VCaP (cell line): ENCODE results near the gene MPZL1.
A peak's percentile ranks its signal among the peaks of the same experiment; 100 is the strongest.

Source experiments
- H3K27ac ChIP-seq: fragments of 450-650 bp; 2 replicates; pipeline ENCODE4 v1.5.1; 2017
- TF ChIP-seq, protein P1 (sequence below): fragments of 450-650 bp; conservative IDR thresholded peaks from 2 replicates; pipeline ENCODE4 v1.5.1; 2017; ENCODE audit warnings: mild to moderate bottlenecking, moderate library complexity

MPZL1 gene

DNA sequence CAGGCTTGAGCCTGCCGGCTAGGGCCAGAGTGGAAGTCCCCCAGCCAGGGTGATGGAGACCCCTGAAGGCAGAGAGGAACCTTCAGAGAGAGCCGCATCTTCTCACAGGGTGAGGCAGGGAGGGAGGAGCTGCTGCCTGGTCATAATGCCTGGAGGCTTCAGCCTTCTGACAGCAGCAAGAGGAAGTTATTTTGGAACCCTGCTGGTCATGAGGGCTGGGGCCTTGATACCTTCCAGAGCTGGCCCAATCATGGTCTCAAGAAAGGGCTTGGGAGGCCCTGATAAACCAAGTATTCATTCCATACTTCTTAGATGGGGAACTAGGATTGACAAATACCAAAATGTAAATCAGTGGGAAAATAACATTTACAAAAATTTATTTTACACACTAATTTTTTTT, 26.6 kb upstream of the MPZL1 start:
- TF ChIP-seq, protein P1, sequence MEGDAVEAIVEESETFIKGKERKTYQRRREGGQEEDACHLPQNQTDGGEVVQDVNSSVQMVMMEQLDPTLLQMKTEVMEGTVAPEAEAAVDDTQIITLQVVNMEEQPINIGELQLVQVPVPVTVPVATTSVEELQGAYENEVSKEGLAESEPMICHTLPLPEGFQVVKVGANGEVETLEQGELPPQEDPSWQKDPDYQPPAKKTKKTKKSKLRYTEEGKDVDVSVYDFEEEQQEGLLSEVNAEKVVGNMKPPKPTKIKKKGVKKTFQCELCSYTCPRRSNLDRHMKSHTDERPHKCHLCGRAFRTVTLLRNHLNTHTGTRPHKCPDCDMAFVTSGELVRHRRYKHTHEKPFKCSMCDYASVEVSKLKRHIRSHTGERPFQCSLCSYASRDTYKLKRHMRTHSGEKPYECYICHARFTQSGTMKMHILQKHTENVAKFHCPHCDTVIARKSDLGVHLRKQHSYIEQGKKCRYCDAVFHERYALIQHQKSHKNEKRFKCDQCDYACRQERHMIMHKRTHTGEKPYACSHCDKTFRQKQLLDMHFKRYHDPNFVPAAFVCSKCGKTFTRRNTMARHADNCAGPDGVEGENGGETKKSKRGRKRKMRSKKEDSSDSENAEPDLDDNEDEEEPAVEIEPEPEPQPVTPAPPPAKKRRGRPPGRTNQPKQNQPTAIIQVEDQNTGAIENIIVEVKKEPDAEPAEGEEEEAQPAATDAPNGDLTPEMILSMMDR, result no peak
- no peak overlapping the region for H3K27ac ChIP-seq

DNA sequence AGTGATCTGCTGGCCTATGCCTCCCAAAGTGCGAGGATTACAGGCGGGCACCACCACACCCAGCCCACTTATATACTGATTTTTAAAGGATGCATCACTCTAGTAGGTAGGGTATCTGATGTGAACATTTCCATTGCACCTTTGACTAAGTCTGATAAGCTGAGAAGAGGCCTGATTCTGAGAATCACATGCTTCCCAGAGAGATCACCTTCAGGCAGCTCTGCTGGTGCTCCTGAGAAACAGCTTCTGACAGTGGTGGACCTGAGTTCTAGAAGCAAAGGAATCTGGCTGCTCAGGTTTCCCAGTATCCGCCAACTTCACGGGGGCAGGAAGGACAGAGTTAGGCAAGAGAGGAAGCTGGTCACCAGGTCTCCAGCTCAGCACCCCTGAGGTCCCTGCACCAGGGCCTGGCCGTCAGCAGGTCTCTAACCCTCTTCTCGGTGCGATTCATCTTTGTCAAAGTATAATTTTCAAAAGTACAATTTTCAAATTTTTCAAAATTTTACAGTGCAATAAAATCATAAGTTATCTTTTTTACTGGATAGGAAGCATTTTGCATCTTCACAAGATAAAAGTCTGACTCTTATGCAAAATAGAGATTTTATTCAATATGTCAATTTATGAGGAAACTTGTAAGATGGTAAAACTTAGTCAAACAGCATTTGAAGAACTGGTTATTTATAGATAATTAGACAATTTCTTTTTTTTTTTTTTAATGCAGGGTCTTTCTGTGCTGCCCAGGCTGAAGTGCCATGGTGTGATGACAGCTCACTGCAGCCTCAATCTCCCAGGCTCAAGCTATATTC, 25.8 kb upstream of the MPZL1 start:
- H3K27ac ChIP-seq, result no peak overlapping the region
- TF ChIP-seq, protein P1, result no peak

DNA sequence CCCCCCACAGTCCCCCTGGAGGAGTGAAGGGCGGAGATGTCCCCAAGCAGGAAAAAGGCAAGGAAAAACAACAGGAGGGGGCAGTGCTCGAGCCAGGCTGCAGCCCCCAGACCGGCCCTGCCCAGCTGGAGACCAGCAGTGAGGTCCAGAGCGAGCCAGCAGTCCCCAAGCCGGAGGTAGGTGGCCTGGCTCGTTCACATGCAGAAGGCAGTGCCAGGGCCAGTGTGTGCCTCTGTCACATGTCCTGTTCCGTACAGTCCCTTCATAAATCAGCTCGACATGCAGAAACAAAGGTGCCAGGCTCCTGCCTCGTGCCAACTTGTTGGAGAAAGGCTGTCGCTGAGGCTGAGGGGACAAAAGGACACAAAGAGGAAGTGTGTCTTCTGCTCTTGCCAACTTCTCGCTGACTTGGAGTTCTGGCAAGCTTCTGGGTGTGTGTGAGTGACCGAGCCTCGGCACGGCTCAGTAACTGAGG, 24.1 kb upstream of the MPZL1 start:
- TF ChIP-seq, protein P1, result no peak

DNA sequence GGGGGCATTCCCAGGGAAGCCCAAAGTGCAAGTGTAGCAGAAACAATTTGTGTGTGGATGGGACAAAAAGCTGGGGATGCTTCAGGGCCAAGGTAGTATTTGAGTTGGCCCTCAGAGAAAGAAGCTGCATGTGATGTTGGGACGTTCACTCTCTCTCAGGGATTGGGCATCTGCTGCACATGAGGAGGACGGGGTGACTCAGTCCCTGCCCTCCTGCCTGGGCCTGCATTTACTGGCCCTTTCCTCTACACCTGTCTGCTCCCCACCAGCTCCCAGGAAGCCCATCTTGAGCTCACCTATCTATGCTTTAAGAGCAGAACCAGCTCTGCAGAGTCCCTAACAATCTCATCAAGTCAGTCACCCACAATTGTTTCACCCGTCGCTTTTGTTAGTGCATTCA, 23.5 kb upstream of the MPZL1 start:
- H3K27ac ChIP-seq, result peak overlapping the region; percentile 37
- TF ChIP-seq, protein P1, result no peak

More for the DNA sequence above, 24.1 kb upstream of the MPZL1 start:
- H3K27ac ChIP-seq, result peak overlapping the region; percentile 37

DNA sequence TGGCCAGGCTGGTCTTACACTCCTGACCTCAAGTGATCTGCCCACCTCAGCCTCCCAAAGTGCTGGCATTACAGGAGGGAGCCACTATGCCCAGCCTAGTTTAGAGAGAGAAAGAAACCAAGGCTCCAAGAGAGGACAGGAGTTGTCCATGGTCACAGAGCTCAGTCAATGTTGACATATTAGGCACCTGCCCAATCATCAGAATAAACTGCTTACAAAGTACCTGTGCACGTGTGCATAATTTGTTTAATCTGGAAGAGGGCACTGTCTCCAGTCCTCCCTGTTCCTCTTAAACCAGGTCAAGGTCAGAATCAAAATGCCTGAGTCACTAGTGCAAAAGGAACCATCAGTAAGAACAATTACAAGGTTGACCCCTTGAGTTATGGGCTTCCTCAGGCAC, 20.3 kb upstream of the MPZL1 start:
- TF ChIP-seq, protein P1, result no peak
- H3K27ac ChIP-seq, result no peak overlapping the region

DNA sequence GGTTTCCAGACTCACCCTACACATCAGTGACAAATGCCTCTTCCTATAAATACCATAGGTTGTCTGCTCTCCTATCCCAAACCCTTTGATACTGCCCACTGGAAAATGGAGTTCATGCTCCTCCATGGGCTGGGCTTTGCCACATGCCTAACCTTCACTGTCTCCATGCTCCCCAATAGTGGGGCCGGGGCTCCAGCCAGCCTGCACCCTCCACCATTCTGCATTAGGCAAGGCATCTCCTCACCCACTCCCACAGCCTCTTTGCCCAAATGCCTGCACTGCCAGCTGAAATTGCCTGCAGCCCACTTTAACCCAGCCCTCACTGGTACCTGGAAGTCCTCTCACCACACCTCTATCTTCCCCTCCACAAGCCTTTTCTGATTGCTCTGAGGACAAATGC, 18.2 kb upstream of the MPZL1 start:
- no peak overlapping the region for H3K27ac ChIP-seq
- TF ChIP-seq, protein P1, result no peak

DNA sequence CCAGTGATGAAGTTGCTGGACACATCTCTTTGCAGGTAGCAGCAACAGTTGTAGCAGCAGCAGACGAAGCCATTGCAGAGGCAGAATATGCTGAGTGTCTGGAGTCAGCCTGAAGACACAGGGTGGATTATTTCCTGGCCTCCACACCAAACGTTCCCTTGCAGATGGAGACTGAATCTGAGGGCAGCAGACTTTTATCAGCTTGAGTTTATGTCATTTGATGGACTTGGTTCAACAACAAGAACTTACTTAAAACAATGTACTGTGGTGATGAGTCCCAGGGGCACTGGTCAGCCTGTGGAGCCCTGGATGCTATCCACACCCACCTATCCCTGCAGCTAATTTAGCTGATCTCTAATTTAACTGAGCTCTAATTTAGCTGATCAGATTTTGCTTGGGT, 17.1 kb upstream of the MPZL1 start:
- no peak overlapping the region for H3K27ac ChIP-seq
- TF ChIP-seq, protein P1, result no peak
